Measurements from ENCODE around the gene SEMA7A.

DNA sequence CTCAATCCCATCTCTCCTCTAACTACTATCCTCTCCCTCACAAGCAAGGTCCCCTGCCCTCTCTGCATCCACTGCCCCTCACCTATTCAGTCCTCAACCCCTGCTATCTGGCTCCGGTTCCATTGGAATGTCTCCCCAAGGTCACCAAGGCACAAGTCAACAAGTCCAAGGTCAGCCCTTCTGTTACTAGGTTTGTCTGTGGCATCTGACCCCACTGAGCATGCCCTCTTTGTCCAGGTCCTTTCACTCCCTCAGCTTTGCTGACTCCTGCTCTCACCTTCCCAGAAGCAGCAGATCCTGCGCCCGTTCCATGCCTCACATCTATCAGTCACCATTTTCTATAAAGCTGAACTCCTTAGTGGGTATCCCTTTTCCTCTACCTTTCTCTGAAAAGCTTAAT is 8.3 kb upstream of the SEMA7A start:
- TF ChIP-seq, protein P1, sequence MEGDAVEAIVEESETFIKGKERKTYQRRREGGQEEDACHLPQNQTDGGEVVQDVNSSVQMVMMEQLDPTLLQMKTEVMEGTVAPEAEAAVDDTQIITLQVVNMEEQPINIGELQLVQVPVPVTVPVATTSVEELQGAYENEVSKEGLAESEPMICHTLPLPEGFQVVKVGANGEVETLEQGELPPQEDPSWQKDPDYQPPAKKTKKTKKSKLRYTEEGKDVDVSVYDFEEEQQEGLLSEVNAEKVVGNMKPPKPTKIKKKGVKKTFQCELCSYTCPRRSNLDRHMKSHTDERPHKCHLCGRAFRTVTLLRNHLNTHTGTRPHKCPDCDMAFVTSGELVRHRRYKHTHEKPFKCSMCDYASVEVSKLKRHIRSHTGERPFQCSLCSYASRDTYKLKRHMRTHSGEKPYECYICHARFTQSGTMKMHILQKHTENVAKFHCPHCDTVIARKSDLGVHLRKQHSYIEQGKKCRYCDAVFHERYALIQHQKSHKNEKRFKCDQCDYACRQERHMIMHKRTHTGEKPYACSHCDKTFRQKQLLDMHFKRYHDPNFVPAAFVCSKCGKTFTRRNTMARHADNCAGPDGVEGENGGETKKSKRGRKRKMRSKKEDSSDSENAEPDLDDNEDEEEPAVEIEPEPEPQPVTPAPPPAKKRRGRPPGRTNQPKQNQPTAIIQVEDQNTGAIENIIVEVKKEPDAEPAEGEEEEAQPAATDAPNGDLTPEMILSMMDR (IDR thresholded peaks at IDR 0.05), result no peak
- TF ChIP-seq POLR2A (IDR thresholded peaks at IDR 0.05) (no peak), EP300 (IDR thresholded peaks at IDR 0.05) (no peak)

All from tibial nerve (tissue), 4 donors.